Esophagus muscularis mucosa (tissue), 3 donors: ENCODE results near the gene PLA1A.

Experiments
- CTCF ChIP-seq, 3 experiments: fragments of 200-600 bp in 2 of 3; fragments of 450-650 bp in 1 of 3; sonication (generic) in 2 of 3; IDR thresholded peaks; one replicate each; pipeline ENCODE4 v1.5.1; 2017 to 2019; ENCODE audit warnings: antibody characterized with exemption in 3 of 3, mild to moderate bottlenecking in 2 of 3, moderate library complexity in 1 of 3
- POLR2A ChIP-seq: fragments of 450-650 bp; IDR thresholded peaks from one replicate; pipeline ENCODE4 v1.6.1; 2017; ENCODE audit warnings: antibody characterized with exemption, moderate library complexity, mild to moderate bottlenecking, low read depth

- no peak for TF ChIP-seq CTCF (IDR thresholded peaks at IDR 0.05)
- TF ChIP-seq POLR2A, result no peak
Measured at GRCh38 chr3:119645813-119646212, 48.1 kb downstream of the PLA1A start.
